MM.1S (cell line): ENCODE data around the gene ECT2.

Experiments
- CTCF ChIP-seq: fragments of 300-600 bp; sonication (generic); IDR thresholded peaks from 2 replicates; pipeline ENCODE4 v1.5.1; 2016; ENCODE audit warnings: antibody characterized with exemption, low read length, mixed read lengths
- EZH2 ChIP-seq: fragments of 300-600 bp; sonication (generic); optimal IDR thresholded peaks from 2 replicates; pipeline ENCODE3; 2017; ENCODE audit warnings: low read depth, mild to moderate bottlenecking, antibody characterized with exemption, low read length, mixed read lengths
- EZH2phosphoT487 ChIP-seq: fragments of 300-600 bp; sonication (generic); IDR thresholded peaks from 2 replicates; pipeline ENCODE4 v1.6.1; 2018; ENCODE audit warnings: antibody characterized with exemption, low read length

DNA sequence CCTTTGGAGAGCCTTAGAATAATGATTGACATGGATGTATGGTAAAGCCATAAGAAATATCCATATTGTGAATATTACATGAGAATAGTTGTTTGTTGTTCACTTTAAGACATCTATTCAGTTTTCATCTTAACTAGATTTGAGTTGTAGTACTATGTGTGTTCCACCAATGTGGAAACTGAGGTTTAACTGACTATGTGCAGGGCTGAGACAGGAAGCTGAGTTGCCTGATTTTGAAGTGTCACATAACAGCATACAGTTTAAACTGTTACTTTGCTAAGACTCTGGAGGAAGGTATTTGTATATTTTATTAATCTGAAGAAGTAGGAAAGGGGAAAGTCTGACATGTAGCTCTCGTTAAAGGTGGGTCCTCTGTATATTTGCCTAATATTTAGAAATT lies 2.1 kb downstream of the ECT2 start:
- TF ChIP-seq EZH2phosphoT487 (no peak), CTCF (no peak), EZH2 (no peak)
